ENCODE results near the gene CLECL1. TPM values are rescaled to one million over a fixed set of nuclear protein-coding genes. Genes with fewer than 3 reads are reported as not detected.
"Not testable (repeated sequence)": the region's sequence is repeated elsewhere in the genome, so short reads cannot be mapped to it uniquely, and the experiment has no call there.

CLECL1 gene
- total RNA-seq, 1 donor from 2014 or later: not detected

DNA sequence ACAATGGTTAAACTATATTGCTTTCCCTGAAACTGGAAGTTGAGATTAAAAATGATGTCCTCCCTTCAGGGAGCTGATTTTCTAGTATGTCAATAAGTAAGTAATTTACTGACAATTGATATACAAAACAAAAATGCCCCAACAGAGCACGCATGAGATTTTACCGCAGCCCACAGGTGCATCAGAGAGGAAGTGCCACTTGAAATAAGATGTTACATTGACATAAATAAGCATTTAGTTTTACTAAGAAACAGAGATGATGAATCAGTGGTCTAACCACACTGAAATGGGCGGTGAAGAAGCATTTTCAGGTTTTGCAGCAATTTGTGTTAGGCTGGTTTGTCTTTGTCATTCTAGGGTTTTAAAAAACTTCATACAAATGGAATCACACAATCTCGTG is 8.8 kb upstream of the CLECL1 start:
- intact Hi-C loops (cut with DNase I): no loop called here
- TF ChIP-seq, protein P1, sequence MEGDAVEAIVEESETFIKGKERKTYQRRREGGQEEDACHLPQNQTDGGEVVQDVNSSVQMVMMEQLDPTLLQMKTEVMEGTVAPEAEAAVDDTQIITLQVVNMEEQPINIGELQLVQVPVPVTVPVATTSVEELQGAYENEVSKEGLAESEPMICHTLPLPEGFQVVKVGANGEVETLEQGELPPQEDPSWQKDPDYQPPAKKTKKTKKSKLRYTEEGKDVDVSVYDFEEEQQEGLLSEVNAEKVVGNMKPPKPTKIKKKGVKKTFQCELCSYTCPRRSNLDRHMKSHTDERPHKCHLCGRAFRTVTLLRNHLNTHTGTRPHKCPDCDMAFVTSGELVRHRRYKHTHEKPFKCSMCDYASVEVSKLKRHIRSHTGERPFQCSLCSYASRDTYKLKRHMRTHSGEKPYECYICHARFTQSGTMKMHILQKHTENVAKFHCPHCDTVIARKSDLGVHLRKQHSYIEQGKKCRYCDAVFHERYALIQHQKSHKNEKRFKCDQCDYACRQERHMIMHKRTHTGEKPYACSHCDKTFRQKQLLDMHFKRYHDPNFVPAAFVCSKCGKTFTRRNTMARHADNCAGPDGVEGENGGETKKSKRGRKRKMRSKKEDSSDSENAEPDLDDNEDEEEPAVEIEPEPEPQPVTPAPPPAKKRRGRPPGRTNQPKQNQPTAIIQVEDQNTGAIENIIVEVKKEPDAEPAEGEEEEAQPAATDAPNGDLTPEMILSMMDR (IDR thresholded peaks at IDR 0.05): no peak
- H3K27me3 ChIP-seq: no peaks in the 10 kb centered on the region
- H3K36me3 ChIP-seq: no peaks in the 10 kb centered on the region
- no peaks in the 10 kb centered on the region for H3K4me1 ChIP-seq
- H3K27ac ChIP-seq: no peak overlapping the region
- no peak overlapping the region for H3K4me3 ChIP-seq
- DNase-seq (ENCODE audit: low spot score in 2 of 2): no peak
- H3K9me3 ChIP-seq: no peaks in the 10 kb centered on the region

DNA sequence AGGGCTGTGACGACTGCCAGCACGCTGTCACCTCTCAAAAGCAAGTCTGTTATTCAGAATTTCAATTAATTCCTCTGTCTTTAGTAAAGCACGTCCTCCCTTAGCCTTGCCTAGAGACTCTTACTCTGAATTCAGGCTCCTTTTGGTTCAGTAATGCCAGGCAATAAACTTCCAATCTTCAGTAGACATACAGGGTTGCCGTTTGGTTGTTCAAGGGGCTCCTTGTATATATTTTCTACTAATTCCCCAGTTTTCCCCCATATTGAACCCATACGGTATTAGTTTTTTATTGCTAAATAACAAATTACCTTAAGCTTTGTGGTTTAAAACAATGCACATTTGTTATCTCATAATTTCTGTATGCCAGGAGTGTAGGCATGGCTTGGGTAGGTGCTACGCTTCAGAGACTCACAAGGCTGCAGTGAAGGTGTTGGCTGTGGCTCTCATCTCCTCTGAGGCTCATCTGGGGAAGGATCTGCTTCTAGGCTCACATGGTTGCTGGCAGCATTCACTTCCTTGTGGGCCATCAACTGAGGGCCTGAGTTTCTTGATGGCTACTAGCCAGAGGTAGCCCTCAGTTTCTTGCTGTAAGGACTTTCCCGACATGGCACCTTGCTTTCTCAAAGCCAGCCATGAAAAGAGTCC is 7.3 kb upstream of the CLECL1 start:
- Histone ChIP-seq H3K36me3 (no peaks in the 10 kb centered on the region), H3K4me1 (no peaks in the 10 kb centered on the region), H3K27ac (no peak overlapping the region), H3K4me3 (peak overlapping the region; percentile 26 to 50), H3K27me3 (no peaks in the 10 kb centered on the region), H3K9me3 (no peaks in the 10 kb centered on the region)
- intact Hi-C loops (cut with DNase I): no loop called here
- TF ChIP-seq, protein P1 (IDR thresholded peaks at IDR 0.05): no peak
- DNase-seq (ENCODE audit: low spot score in 2 of 2): no peak

DNA sequence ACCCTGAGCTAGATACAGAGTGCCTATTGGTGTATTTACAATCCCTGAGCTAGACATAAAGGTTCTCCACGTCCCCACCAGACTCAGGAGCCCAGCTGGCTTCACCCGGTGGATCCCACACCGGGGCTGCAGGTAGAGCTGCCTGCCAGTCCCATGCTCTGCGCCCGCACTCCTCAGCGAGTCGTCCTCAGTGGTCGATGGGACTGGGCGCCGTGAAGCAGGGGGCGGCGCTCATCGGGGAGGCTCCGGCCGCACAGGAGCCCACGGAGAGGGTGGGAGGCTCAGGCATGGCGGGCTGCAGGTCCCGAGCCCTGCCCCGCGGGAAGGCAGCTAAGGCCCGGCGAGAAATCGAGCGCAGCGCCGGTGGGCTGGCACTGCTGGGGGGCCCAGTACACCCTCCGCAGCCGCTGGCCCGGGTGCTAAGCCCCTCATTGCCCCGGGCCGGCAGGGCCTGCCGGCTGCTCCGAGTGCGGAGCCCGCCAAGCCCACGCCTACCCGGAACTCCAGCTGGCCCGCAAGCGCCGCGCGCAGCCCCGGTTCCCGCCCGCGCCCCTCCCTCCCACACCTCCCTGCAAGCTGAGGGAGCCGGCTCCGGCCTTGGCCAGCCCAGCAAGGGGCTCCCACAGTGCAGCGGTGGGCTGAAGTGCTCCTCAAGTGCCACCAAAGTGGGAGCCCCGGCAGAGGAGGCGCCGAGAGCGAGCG is 6.7 kb upstream of the CLECL1 start:
- H3K36me3 ChIP-seq; H3K27ac ChIP-seq; DNase-seq (ENCODE audit: low spot score in 2 of 2); intact Hi-C loops (cut with DNase I); H3K9me3 ChIP-seq; H3K4me1 ChIP-seq; H3K27me3 ChIP-seq: not testable (repeated sequence)
- peak overlapping the region; percentile 26 to 50 for H3K4me3 ChIP-seq

DNA sequence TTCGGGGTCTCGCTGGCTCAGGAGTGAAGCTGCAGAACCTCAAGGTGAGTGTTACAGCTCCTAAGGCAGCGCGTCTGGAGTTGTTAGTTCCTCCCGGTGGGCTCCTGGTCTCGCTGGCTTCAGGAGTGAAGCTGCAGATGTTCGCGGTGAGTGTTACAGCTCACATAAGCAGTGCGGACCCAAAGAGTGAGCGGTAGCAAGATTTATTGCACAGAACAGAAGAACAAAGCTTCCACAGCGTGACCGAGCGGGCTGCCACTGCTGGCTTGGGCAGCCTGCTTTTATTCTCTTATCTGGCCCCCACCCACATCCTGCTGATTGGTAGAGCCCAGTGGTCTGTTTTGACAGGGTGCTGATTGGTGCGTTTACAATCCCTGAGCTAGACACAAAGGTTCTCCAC is 6.0 kb upstream of the CLECL1 start:
- intact Hi-C loops (cut with DNase I); H3K27ac ChIP-seq: not testable (repeated sequence)

DNA sequence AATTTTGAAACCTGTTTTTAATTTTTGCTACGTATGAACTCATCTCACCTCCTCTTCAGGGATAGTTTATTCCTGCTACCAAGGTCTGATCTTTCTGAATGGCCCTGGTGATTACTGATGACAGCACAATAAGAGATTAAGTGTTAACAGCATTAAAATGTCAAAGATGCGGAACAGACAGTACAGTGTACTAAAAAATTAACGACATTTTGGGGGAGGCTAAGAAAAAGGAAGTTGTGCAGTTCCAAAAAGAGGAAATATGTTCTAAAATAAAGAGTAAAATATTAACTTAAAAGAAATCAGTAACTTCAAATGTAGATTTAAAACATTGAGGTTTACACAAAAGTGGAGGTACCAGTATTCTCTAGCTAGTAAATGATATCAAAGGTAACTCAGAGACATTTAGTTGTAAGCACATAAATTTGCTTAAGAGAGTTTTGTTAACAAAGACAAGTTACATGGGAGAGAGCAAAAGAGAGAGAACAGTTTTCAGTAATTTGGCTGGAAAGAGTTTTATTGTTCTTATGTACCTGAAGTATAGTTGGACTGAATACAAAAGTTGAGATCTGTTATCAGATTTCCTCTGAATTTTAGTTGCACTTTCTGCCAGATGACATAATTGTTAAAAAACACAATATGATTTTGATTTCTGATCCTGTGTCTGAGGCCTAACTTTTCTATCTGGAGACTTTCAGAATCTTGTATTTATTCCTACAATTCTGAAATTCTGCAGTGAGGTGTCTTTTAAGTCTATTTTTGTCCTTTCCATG is 4.2 kb upstream of the CLECL1 start:
- no peaks in the 10 kb centered on the region for H3K27me3 ChIP-seq
- intact Hi-C loops (cut with DNase I): no loop called here

More for the DNA sequence above, 6.0 kb upstream of the CLECL1 start:
- not testable (repeated sequence) for H3K4me1 ChIP-seq; H3K36me3 ChIP-seq; H3K4me3 ChIP-seq; H3K27me3 ChIP-seq; DNase-seq (ENCODE audit: low spot score in 2 of 2); H3K9me3 ChIP-seq

DNA sequence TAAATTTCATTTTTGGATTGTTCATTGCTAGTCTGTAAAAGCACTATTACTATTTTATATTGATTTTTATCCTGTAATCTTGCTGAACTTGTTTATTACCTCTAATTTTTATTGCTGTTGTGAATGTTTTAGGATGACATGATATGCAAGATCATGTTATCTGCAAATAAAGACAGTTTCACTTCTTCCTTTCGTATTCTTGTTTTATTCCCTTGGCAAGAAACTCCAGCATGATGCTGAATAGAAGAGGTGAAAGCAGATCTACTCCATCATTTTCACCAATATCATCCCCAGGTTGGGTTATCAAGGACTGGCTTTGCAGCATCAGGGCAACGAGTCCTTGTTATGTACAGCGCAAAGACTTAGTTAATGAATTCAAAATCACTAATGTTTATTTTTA is 2.7 kb upstream of the CLECL1 start:
- DNase-seq (ENCODE audit: low spot score in 2 of 2): no peak
- TF ChIP-seq, protein P1 (IDR thresholded peaks at IDR 0.05): no peak
- Histone ChIP-seq H3K9me3 (no peaks in the 10 kb centered on the region), H3K27ac (no peak overlapping the region), H3K27me3 (no peaks in the 10 kb centered on the region), H3K4me1 (no peaks in the 10 kb centered on the region), H3K4me3 (no peak overlapping the region), H3K36me3 (no peaks in the 10 kb centered on the region)
- intact Hi-C loops (cut with DNase I): no loop called here

More for the DNA sequence above, 4.2 kb upstream of the CLECL1 start:
- H3K4me1 ChIP-seq: no peaks in the 10 kb centered on the region
- DNase-seq (ENCODE audit: low spot score in 2 of 2): no peak
- no peak overlapping the region for H3K4me3 ChIP-seq
- TF ChIP-seq, protein P1 (IDR thresholded peaks at IDR 0.05): no peak
- peak overlapping the region in 1 of 2 donors; percentile 24 for H3K27ac ChIP-seq
- H3K36me3 ChIP-seq: no peaks in the 10 kb centered on the region
- no peaks in the 10 kb centered on the region for H3K9me3 ChIP-seq

Data from ascending aorta (tissue), 2 donors.